B cell (primary cell): Measurements from ENCODE around the gene FRMD4A. TPM values are rescaled to one million over a fixed set of nuclear protein-coding genes. Genes with fewer than 3 reads are reported as not detected.

Source experiments
- ATAC-seq: fragments of 200-7000 bp; cut with Tn5 transposase; one replicate; pipeline ENCODE4 v1.10.0; 2021; ENCODE audit warnings: low read depth, mild to moderate bottlenecking, moderate number of reproducible peaks, moderate library complexity
- CTCF ChIA-PET: fragments of 350-600 bp; sonication (Branson Sonifier 250); formaldehyde crosslinking; loops from one replicate; lab custom pipeline; 2021; ENCODE audit warnings: antibody characterized with exemption, inconsistent platforms; lab: Charles Lee
- POLR2A ChIA-PET: fragments of 350-600 bp; sonication (Branson Sonifier 250); formaldehyde crosslinking; loops from one replicate; lab custom pipeline; 2021; ENCODE audit warnings: antibody characterized with exemption; lab: Charles Lee
- DNase-seq: peaks from one replicate; pipeline ENCODE4 v3.0.0; 2013
- H2AFZ ChIP-seq: 2 replicates; pipeline ENCODE4 v1.6.1; 2012; ENCODE audit warnings: mild to moderate bottlenecking, low read depth, low read length; ENCODE audit not compliant: insufficient read depth, poor library complexity, severe bottlenecking
- H3K27ac ChIP-seq, 2 donors: 1 replicate in 1 of 2; 2 replicates in 1 of 2; pipeline ENCODE4 v1.5.1; 2012 to 2013; ENCODE audit warnings: low read length in 2 of 2, mild to moderate bottlenecking in 2 of 2, moderate library complexity in 1 of 2
- H3K27me3 ChIP-seq, 4 experiments: fragments of 200-600 bp in 1 of 4; sonication (generic) in 1 of 4; replicated peaks in 1 of 4; 1 replicate in 2 of 4; 2 replicates in 2 of 4; pipeline versions ENCODE4 v1.6.1 to v1.7.0; 2013 to 2016; ENCODE audit warnings: low read length in 3 of 4, mild to moderate bottlenecking in 2 of 4, mixed read lengths in 1 of 4, moderate library complexity in 1 of 4; ENCODE audit not compliant: insufficient read depth in 4 of 4, control insufficient read depth in 3 of 4; ENCODE audit errors: control extremely low read depth in 1 of 4
- H3K36me3 ChIP-seq, 2 experiments: replicated peaks in 1 of 2; 1 replicate in 1 of 2; 2 replicates in 1 of 2; pipeline versions ENCODE4 v1.6.1 to v1.7.1; 2013; ENCODE audit warnings: low read length in 1 of 2; ENCODE audit not compliant: insufficient read depth in 2 of 2, control insufficient read depth in 1 of 2; ENCODE audit errors: control extremely low read depth in 1 of 2, extremely low read depth in 1 of 2
- H3K4me1 ChIP-seq, 2 donors: fragments of 200-600 bp in 1 of 2; sonication (generic) in 1 of 2; 1 replicate in 1 of 2; 2 replicates in 1 of 2; pipeline versions ENCODE4 v1.5.1 to v1.6.1; 2013 to 2017; ENCODE audit warnings: low read length in 2 of 2; ENCODE audit not compliant: control insufficient read depth in 2 of 2, insufficient read depth in 2 of 2
- H3K4me2 ChIP-seq: replicated peaks from 2 replicates; pipeline ENCODE3; 2012; ENCODE audit warnings: mild to moderate bottlenecking, low read depth, low read length; ENCODE audit not compliant: poor library complexity, severe bottlenecking
- H3K4me3 ChIP-seq, 5 experiments: fragments of 200-600 bp in 1 of 5; sonication (generic) in 1 of 5; 1 replicate in 3 of 5; 2 replicates in 2 of 5; pipeline versions ENCODE4 v1.5.1 to v1.7.0; 2011 to 2016; ENCODE audit warnings: low read length in 4 of 5, mild to moderate bottlenecking in 4 of 5, low read depth in 2 of 5, control low read depth in 1 of 5, moderate library complexity in 1 of 5; ENCODE audit not compliant: insufficient read depth in 1 of 5; ENCODE audit errors: control extremely low read depth in 1 of 5, extremely low read depth in 1 of 5
- H3K79me2 ChIP-seq: fragments of 200-600 bp; sonication (generic); one replicate; pipeline ENCODE4 v1.6.0; 2016; ENCODE audit warnings: low read length; ENCODE audit not compliant: control insufficient read depth, insufficient read depth
- H3K9ac ChIP-seq: fragments of 200-600 bp; sonication (generic); 2 replicates; pipeline ENCODE4 v1.6.1; 2017; ENCODE audit warnings: mild to moderate bottlenecking, low read length, moderate library complexity
- H3K9me3 ChIP-seq, 3 donors: one replicate each; pipeline versions ENCODE4 v1.6.1 to v1.7.1; 2013; ENCODE audit warnings: low read length in 2 of 3; ENCODE audit not compliant: control insufficient read depth in 2 of 3, insufficient read depth in 1 of 3; ENCODE audit errors: control extremely low read depth in 1 of 3
- H4K20me1 ChIP-seq: 2 replicates; pipeline ENCODE4 v1.6.0; 2012; ENCODE audit warnings: mild to moderate bottlenecking, low read length; ENCODE audit not compliant: insufficient read depth, control insufficient read depth, poor library complexity, severe bottlenecking
- H3K27ac Mint-ChIP-seq: one replicate; pipeline ENCODE4 v1.8.0; 2021; ENCODE audit warnings: mixed read lengths
- H3K27me3 Mint-ChIP-seq: one replicate; pipeline ENCODE4 v1.8.0; 2021; ENCODE audit warnings: mixed read lengths
- H3K4me1 Mint-ChIP-seq: one replicate; pipeline ENCODE4 v1.8.0; 2021; ENCODE audit warnings: mixed read lengths
- H3K4me3 Mint-ChIP-seq: one replicate; pipeline ENCODE4 v1.8.0; 2021; ENCODE audit warnings: mixed read lengths
- H3K9me3 Mint-ChIP-seq: one replicate; pipeline ENCODE4 v1.8.0; 2022; ENCODE audit warnings: mixed read lengths; ENCODE audit not compliant: insufficient read depth
- EZH2 ChIP-seq: IDR thresholded peaks from 2 replicates; pipeline ENCODE4 v1.6.1; 2012; ENCODE audit warnings: borderline replicate concordance, low read depth, mild to moderate bottlenecking, moderate library complexity, low read length; ENCODE audit not compliant: insufficient read depth, poor library complexity, severe bottlenecking
- WGBS: methylation state at CpG from one replicate; pipeline ENCODE4 v1.1.5; 2013; ENCODE audit warnings: missing lambda C conversion rate; ENCODE audit not compliant: insufficient coverage; 5-methylcytosine and 5-hydroxymethylcytosine counted together
- intact Hi-C: fragments of 100-400 bp; cut with micrococcal nuclease; formaldehyde crosslinking; loops from one replicate; pipeline ENCODE4 v1.10.0; 2022
- polyA plus RNA-seq: library from polyadenylated mRNA; depleted of rRNA; stranded (reverse); fragments of >200 nt; gene quantifications from 2 replicates; pipeline ENCODE4 v1.2.3, GENCODE V29; 2012
- total RNA-seq, 2 donors: library from RNA; stranded (reverse); fragments of 120-200 nt in 1 of 2; gene quantifications; 1 replicate in 1 of 2; 2 replicates in 1 of 2; pipeline versions ENCODE4 v1.2.3 to v1.2.4, GENCODE V29; 2013 to 2022
- TF ChIP-seq, protein P1 (sequence below): fragments of 200-600 bp; IDR thresholded peaks from one replicate; pipeline ENCODE4 v1.8.0; 2022; ENCODE audit warnings: antibody characterized with exemption, mild to moderate bottlenecking

Gene FRMD4A
- total and polyA plus RNA-seq, 2 donors (not counting 1 experiment from before 2014, with no cell fraction given) = 0.76 to 3.4 TPM

DNA sequence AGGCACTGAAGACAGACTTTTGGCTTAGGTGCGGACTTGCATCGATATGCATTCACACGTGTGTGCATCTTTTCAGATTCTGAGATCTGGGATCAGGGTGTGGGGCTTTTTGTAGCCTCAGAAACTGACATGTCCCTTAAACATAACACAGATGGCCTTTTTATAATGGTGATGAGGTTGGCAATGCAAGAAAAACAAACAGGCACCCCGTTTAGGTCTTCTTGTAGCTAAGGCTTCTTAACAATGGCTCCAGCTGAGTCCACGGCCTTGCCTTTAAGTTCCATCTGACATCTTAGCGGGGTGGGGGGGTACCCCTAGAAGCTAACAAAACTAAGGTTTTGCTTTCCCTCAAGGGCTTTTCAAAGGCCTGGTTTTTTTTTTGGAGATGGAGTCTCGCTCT is 597.7 kb downstream of the FRMD4A start:
- ATAC-seq (no peak), DNase-seq (no peak)
- no peaks in the 10 kb centered on the region for H3K4me1 ChIP-seq
- no peaks in the 10 kb centered on the region for H3K9me3 ChIP-seq
- H3K9ac ChIP-seq = no peak overlapping the region
- no peak overlapping the region for H3K27ac Mint-ChIP-seq
- H3K27ac ChIP-seq = no peak overlapping the region
- POLR2A ChIA-PET = no interaction called here
- H3K4me1 Mint-ChIP-seq = no peaks in the 10 kb centered on the region
- no peaks in the 10 kb centered on the region for H4K20me1 ChIP-seq
- no peaks in the 10 kb centered on the region for H3K27me3 ChIP-seq
- TF ChIP-seq, protein P1, sequence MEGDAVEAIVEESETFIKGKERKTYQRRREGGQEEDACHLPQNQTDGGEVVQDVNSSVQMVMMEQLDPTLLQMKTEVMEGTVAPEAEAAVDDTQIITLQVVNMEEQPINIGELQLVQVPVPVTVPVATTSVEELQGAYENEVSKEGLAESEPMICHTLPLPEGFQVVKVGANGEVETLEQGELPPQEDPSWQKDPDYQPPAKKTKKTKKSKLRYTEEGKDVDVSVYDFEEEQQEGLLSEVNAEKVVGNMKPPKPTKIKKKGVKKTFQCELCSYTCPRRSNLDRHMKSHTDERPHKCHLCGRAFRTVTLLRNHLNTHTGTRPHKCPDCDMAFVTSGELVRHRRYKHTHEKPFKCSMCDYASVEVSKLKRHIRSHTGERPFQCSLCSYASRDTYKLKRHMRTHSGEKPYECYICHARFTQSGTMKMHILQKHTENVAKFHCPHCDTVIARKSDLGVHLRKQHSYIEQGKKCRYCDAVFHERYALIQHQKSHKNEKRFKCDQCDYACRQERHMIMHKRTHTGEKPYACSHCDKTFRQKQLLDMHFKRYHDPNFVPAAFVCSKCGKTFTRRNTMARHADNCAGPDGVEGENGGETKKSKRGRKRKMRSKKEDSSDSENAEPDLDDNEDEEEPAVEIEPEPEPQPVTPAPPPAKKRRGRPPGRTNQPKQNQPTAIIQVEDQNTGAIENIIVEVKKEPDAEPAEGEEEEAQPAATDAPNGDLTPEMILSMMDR = no peak
- TF ChIP-seq EZH2 = no peak
- H3K36me3 ChIP-seq = no peaks in the 10 kb centered on the region
- 97% methylated on average over 6 of the region's 7 CpGs for WGBS
- H3K27me3 Mint-ChIP-seq = no peaks in the 10 kb centered on the region
- no peaks in the 10 kb centered on the region for H3K79me2 ChIP-seq
- intact Hi-C loops = no loop called here
- no peaks in the 10 kb centered on the region for H3K9me3 Mint-ChIP-seq
- H3K4me2 ChIP-seq = no peak overlapping the region
- no peak overlapping the region for H2AFZ ChIP-seq
- H3K4me3 ChIP-seq = no peak overlapping the region
- no peak overlapping the region for H3K4me3 Mint-ChIP-seq
- CTCF ChIA-PET = no interaction called here

- POLR2A ChIA-PET = no interaction called here
- H3K9me3 ChIP-seq = no peaks in the 10 kb centered on the region
- no peak overlapping the region for H3K27ac Mint-ChIP-seq
- H3K9me3 Mint-ChIP-seq = no peaks in the 10 kb centered on the region
- TF ChIP-seq, protein P1 = no peak
- TF ChIP-seq EZH2 = no peak
- no peak overlapping the region for H3K4me3 ChIP-seq
- no peaks in the 10 kb centered on the region for H3K36me3 ChIP-seq
- no peak overlapping the region for H3K9ac ChIP-seq
- H3K4me1 Mint-ChIP-seq = no peaks in the 10 kb centered on the region
- H3K79me2 ChIP-seq = no peaks in the 10 kb centered on the region
- no peak overlapping the region for H3K4me2 ChIP-seq
- no peaks in the 10 kb centered on the region for H3K27me3 Mint-ChIP-seq
- H3K4me3 Mint-ChIP-seq = no peak overlapping the region
- intact Hi-C loops = no loop called here
- no peak for ATAC-seq
- H3K27me3 ChIP-seq = no peaks in the 10 kb centered on the region
- H2AFZ ChIP-seq = no peak overlapping the region
- WGBS = 64% methylated on average over 6 of the region's 6 CpGs
- no peak overlapping the region for H3K27ac ChIP-seq
- H3K4me1 ChIP-seq = no peaks in the 10 kb centered on the region
- no peak for DNase-seq
- CTCF ChIA-PET = no interaction called here
- no peaks in the 10 kb centered on the region for H4K20me1 ChIP-seq
These were observed 598.3 kb downstream of the FRMD4A start for GRCh38 chr10:13732465-13732881.
